SIG-M5 (cell line): ENCODE data around the gene CPEB1.

ENCODE experiments used
- DNase-seq: peaks from one replicate; lab custom pipeline; 2025; lab: John Stamatoyannopoulos, UW

The CPEB1 gene

DNA sequence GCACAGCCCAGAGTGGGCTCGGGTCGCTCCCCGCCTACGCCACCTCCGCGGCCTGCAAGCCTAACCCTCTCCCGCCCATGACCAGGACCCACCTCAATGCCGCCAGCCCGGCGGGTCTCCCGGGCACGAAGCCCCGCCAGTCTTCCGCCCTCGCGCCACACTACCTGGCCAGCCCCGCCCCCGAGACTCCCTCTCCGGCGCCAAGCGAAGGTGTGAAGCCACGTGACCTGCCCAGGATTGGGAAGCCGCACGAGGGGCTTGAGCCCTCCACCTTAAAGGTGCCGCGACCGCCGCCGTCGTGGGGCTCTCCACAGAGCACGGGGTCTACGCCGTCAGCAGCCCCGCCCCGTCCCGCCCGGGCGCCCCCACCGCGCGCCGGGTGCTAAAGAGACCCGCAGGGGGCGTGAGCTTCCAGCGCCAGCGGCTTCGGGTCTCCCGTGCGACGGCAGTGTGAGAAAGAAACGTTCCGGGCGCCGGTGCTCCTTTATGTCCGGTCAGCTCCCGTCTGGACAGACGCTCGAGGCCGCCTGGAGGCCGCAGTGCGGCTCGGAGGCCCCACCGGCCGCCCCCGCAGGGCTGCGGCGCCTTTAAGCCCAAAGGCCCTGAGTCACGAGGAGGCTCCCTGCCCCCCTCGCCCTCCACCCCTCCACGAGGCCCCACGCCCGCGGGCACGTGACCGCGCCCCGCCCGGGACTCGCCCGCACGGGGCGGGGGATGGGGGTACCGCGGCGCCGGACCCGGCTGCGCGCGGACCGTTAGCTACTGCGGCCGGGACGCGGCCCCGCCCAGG is at the start of gene CPEB1:
CPEB1 (minus strand) TSS at position 319 of the 790 bp plus-strand sequence. CDS start 18,904 bp downstream, outside the sequence.
- no peak for DNase-seq

DNA sequence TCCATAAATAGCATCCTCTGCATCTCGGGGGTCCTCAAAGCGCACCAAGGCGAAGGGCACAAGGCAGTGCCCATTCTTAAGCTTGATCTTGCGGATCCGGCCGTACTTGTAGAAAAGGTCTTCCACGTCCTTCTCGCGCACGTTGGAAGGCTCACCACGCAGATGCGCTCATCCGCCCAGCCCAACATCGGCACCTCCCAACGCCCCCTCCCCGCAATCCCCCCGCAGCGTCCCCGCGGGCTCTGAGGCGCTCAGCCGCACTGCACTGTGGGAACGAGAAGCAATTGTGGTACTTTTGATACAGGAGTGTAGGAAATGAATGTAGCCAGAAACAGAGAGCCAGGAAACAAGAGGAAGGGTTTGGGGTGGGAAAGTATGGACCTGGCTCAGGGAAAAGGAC is 45.0 kb upstream of the CPEB1 start:
- no peak for DNase-seq

DNA sequence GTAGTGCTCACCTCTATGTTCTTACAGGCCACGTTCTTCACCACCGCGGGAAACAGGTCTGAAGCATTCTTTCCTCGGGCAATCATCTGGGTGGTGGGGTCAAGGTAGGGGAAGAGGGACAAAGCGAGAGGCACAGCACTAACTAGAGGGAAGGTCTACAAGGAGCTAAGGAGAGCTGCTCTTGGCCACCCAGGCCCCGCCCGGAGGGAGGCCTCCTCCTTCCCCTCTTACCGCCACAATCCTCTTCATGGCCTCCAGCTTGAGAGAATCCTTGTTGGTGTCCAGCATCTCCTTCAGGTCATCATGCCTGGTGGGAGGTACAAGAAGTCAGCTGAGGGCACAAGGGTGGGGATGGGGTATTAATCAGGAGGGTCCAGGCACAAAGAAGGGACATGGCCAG is 42.0 kb upstream of the CPEB1 start:
- DNase-seq: no peak

GRCh38 chr15:82688691-82689090 is 41.5 kb upstream of the CPEB1 start:
- DNase-seq: no peak

GRCh38 chr15:82681371-82681770 is 34.2 kb upstream of the CPEB1 start:
- DNase-seq: no peak

DNA sequence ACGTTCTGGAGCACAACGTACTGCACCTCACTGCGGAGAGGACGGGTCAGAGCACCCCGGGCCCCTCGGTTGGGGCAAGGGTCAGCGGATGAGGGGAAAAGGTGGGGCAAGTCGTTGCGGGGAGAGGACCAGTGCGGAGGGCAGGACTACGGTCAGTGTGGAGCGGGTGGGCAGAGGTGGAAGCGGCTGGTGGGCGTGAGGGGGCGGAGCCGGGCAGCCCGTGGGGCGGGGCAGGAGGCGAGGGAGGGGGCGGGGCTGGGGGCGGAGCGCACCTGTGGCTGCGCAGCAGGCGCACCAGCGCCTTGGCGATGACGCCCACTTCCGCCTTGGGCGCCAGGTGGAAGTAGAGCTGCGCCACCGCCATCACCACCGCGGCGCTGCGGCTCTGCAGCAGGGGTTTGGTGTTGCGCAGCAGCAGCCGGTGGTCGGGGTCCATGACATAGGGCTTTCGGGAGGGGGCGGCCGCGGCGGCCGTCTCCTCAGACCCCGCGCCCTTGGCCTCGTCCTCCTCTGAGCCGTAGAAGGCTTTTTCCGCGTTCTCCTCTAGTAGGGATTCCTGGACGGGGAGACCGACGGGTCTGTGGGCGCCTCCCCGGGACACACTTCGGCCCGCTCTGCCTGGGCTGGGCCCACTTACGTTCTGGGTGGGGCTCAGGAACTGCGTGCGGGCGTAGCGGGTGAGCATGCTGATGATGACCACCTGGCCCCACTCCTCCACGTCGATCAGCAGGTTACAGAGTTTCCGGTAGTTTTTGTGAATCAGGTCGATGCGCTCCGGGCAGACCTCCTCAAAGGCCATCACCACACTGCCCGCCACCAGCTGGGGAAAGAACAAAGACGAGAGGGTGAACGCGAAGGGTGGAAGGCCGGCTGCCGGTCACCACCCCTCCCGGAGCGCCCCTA is 33.3 kb upstream of the CPEB1 start:
- DNase-seq: no peak

GRCh38 chr15:82679626-82680199 is 32.5 kb upstream of the CPEB1 start:
- DNase-seq: no peak

DNA sequence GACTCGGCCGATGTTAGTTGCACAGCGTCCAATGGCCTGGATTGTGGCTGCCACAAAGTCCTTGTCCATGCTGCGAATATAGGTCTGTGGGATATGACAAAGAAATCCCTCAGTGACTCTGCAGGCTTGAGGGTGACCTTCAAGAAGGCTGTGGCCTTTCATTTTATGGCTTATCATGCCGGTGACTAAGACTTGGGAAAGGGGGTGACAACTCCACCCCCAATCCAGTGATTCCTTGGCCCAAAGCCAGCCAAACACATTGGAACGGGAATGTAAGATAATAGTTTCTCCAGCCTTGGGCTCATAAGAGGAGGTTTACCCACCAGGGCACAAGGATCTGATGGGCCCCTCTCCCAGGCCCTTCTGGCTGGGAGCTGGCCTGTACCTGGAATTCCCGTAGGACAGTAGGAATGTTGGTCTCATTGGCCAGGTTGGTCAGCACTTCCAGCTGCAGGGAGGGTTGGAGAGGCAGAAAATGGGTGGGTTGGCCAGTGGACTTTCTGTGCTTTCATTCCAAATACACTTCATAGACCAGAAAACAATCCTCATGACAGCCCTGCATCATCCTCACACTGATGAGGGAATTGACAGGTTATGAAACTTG is 30.7 kb upstream of the CPEB1 start:
- no peak for DNase-seq

- DNase-seq: no peak
These were observed 27.7 kb upstream of the CPEB1 start for GRCh38 chr15:82674873-82675272.

DNA sequence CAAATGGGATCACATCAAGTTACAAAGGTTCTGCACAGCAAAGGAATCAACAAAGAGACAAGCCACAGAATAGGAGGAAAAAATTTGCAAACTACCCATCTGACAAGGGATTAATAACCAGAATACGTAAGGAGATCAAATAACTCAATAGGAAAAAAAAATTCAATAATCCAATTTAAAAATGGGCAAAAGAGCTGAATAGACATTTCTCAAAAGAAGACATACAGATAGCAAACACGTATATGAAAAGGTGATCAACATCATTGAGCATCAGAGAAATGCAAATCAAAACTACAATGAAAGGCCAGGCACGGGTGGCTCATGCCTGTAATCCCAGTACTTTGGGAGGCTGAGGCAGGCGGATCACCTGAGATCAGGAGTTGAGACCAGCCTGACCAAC is 23.5 kb upstream of the CPEB1 start:
- no peak for DNase-seq

- DNase-seq: no peak
These were observed 19.4 kb upstream of the CPEB1 start for GRCh38 chr15:82666606-82667005.

- DNase-seq: no peak
These were observed 16.9 kb upstream of the CPEB1 start for GRCh38 chr15:82664021-82664420.

DNA sequence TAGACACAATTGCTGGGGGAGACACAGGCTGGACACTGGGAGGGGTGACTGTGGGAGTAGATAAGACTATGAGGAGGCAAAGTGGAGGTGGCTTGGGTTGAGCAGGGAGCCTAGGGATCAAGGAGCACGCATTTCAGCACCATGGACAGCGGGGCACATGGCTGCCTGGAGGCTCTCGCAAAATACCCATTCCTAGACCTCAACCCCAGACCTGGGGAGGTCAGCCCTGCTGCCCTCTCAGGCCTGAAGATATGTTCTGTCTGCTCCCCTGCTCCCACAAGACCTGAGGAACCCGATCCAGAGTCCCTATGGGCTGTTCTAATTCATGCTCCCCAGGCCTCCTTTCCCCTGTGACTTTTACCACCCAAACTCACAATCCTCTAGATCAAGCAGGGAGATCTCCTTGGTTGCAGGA is 16.0 kb upstream of the CPEB1 start:
- no peak for DNase-seq

- no peak for DNase-seq
These were observed 15.5 kb upstream of the CPEB1 start for GRCh38 chr15:82662641-82663040.

DNA sequence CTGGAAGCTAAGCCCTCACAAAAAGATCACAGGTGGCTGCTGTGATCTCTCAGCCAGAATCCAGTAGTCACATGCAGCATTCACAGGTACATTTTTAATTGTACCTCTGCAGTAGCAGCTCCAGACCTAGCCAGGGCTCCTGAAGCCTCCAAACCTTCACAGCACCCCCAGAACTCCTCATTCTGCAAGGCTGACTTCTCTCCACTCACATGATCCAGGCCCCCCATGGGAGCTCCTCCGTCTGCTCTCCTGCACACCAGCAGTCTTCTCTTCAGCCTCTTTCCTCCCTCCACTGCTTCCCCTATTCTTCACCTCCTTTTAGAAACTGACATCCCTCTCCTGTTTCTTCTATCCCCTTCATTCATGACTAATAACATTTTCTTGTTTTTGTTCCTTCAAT is 13.2 kb upstream of the CPEB1 start:
- DNase-seq: no peak

DNA sequence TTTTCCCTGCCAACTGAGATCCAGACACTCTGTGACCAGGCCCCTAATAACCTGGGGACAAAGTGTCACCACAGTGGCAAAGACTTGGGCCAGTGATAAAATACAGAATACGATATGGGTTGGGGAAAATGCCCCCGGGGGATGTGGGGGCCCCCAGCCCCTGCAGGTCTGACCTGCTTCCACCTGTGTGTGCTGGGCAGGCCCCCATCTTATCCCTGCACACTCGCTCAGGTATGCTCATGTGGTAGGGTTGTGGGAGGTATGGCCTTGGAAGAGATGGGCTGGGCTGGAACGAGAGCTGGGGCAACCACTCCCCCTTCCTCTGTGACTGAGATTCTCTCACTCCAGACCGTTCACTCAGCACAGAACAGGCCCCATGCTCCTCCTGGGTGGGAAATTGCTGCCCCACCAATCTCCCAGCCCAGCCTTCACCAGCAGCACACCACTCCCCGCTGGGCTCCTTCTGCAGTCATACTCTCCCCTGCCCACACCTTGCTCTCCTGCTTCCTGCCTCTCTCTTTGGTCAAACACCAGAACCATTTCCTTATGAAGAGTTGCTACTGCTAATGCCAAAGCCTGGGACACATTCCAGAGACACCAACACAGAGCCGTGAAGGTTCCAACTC is 9.6 kb upstream of the CPEB1 start:
- DNase-seq: no peak

- no peak for DNase-seq
These were observed 8.4 kb upstream of the CPEB1 start for GRCh38 chr15:82655606-82656005.

GRCh38 chr15:82653483-82654168 is 6.5 kb upstream of the CPEB1 start:
- DNase-seq: no peak

- no peak for DNase-seq
These were observed 4.5 kb upstream of the CPEB1 start for GRCh38 chr15:82651708-82652107.

DNA sequence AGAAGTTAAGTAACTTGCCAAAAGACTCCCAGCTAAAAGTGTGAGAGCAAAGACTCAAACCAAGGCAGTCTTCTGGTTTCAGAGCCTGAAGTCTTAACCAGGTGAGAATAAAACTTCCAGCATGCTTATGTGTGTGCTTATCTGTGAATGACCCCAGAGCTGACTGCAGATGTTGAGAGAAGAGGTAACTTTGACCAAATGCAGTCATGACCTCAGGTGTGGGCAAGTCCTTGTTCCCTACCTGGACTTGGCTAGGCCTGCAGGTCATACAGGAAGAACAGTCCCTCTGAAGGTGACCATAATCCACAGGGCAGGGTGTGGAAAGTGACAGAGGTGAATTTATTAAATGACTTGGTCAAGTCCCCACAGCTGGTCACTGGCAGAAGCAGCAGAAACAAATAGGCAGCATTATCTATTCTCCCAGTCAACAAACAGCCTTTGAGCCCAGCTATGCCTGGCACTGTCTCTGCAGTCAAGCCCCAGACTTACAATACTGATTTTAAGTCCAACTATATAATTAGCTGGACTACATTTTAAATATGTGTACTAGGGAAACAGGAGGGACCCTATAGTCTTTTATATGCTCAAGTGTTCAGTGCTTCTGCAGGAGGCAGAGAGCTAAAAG is 3.0 kb upstream of the CPEB1 start:
- DNase-seq: no peak
